Osteoblast (primary cell): ENCODE results near the gene ETFA. TPM values are rescaled to one million over a fixed set of nuclear protein-coding genes. Genes with fewer than 3 reads are reported as not detected.

Source experiments
- DNase-seq: peaks from one replicate; pipeline ENCODE4 v3.0.0; 2011; ENCODE audit warnings: low spot score, mixed read lengths; ENCODE audit not compliant: insufficient read length; ENCODE audit errors: missing footprints
- H2AFZ ChIP-seq: 2 replicates; pipeline ENCODE4 v1.6.0; 2011; ENCODE audit warnings: mild to moderate bottlenecking, low read length
- H3K27ac ChIP-seq: 2 replicates; pipeline ENCODE4 v1.5.1; 2011; ENCODE audit warnings: mild to moderate bottlenecking, low read depth, low read length, moderate library complexity
- H3K27me3 ChIP-seq: 2 replicates; pipeline ENCODE4 v1.6.0; 2012; ENCODE audit warnings: mild to moderate bottlenecking, control low read depth, inconsistent platforms, low read length, moderate library complexity; ENCODE audit not compliant: insufficient read depth
- H3K36me3 ChIP-seq: 2 replicates; pipeline ENCODE4 v1.5.1; 2011; ENCODE audit warnings: mild to moderate bottlenecking, low read length, control low read depth, moderate library complexity; ENCODE audit not compliant: insufficient read depth
- H3K4me1 ChIP-seq: 2 replicates; pipeline ENCODE4 v1.5.1; 2011; ENCODE audit warnings: mild to moderate bottlenecking, low read length, control low read depth, moderate library complexity; ENCODE audit not compliant: insufficient read depth
- H3K4me2 ChIP-seq: 2 replicates; pipeline ENCODE4 v1.6.0; 2011; ENCODE audit warnings: mild to moderate bottlenecking, low read length; ENCODE audit not compliant: insufficient read depth
- H3K4me3 ChIP-seq: fragments of 200-600 bp; sonication (generic); 3 replicates; pipeline ENCODE4 v1.5.1; 2012; ENCODE audit warnings: mild to moderate bottlenecking, low read length, inconsistent platforms; ENCODE audit not compliant: insufficient read depth
- H3K79me2 ChIP-seq: 2 replicates; pipeline ENCODE4 v1.6.0; 2012; ENCODE audit warnings: mild to moderate bottlenecking, low read length, control low read depth, inconsistent platforms; ENCODE audit not compliant: insufficient read depth
- H3K9me3 ChIP-seq: 2 replicates; pipeline ENCODE4 v1.5.1; 2011; ENCODE audit warnings: low read depth, low read length, control low read depth
- H4K20me1 ChIP-seq: 2 replicates; pipeline ENCODE4 v1.6.0; 2012; ENCODE audit warnings: mild to moderate bottlenecking, low read length, control low read depth; ENCODE audit not compliant: insufficient read depth
- total RNA-seq: library from RNA; depleted of rRNA; stranded (reverse); fragments of >200 nt; gene quantifications from 2 replicates; pipeline ENCODE4 v1.2.3, GENCODE V29; 2012
- TF ChIP-seq, protein P1 (sequence below): IDR thresholded peaks from 2 replicates; pipeline ENCODE4 v1.5.1; 2011; ENCODE audit warnings: mild to moderate bottlenecking, low read depth, low read length, moderate library complexity; ENCODE audit errors: extremely low read depth

ETFA gene
- total RNA-seq, 1 donor: 85.0 TPM

DNA sequence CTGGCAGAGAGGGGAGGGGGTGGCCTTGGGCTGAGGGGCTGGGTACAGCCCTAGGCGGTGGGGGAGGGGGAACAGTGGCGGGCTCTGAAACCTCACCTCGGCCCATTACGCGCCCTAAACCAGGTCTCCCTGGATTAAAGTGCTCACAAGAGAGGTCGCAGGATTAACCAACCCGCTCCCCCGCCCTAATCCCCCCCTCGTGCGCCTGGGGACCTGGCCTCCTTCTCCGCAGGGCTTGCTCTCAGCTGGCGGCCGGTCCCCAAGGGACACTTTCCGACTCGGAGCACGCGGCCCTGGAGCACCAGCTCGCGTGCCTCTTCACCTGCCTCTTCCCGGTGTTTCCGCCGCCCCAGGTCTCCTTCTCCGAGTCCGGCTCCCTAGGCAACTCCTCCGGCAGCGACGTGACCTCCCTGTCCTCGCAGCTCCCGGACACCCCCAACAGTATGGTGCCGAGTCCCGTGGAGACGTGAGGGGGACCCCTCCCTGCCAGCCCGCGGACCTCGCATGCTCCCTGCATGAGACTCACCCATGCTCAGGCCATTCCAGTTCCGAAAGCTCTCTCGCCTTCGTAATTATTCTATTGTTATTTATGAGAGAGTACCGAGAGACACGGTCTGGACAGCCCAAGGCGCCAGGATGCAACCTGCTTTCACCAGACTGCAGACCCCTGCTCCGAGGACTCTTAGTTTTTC, 30.2 kb upstream of the ETFA start:
- H3K4me3 ChIP-seq: no peak overlapping the region
- no peaks in the 10 kb centered on the region for H3K36me3 ChIP-seq
- H3K27ac ChIP-seq: no peak overlapping the region
- peaks cover 99% of the 10 kb centered on the region for H3K27me3 ChIP-seq
- H3K4me1 ChIP-seq: peaks cover 10% of the 10 kb centered on the region
- no peaks in the 10 kb centered on the region for H3K9me3 ChIP-seq
- no peaks in the 10 kb centered on the region for H4K20me1 ChIP-seq
- peak; percentile 87 for DNase-seq
- H3K4me2 ChIP-seq: no peak overlapping the region
- TF ChIP-seq, protein P1, sequence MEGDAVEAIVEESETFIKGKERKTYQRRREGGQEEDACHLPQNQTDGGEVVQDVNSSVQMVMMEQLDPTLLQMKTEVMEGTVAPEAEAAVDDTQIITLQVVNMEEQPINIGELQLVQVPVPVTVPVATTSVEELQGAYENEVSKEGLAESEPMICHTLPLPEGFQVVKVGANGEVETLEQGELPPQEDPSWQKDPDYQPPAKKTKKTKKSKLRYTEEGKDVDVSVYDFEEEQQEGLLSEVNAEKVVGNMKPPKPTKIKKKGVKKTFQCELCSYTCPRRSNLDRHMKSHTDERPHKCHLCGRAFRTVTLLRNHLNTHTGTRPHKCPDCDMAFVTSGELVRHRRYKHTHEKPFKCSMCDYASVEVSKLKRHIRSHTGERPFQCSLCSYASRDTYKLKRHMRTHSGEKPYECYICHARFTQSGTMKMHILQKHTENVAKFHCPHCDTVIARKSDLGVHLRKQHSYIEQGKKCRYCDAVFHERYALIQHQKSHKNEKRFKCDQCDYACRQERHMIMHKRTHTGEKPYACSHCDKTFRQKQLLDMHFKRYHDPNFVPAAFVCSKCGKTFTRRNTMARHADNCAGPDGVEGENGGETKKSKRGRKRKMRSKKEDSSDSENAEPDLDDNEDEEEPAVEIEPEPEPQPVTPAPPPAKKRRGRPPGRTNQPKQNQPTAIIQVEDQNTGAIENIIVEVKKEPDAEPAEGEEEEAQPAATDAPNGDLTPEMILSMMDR: no peak
- H3K79me2 ChIP-seq: no peaks in the 10 kb centered on the region
- no peak overlapping the region for H2AFZ ChIP-seq

DNA sequence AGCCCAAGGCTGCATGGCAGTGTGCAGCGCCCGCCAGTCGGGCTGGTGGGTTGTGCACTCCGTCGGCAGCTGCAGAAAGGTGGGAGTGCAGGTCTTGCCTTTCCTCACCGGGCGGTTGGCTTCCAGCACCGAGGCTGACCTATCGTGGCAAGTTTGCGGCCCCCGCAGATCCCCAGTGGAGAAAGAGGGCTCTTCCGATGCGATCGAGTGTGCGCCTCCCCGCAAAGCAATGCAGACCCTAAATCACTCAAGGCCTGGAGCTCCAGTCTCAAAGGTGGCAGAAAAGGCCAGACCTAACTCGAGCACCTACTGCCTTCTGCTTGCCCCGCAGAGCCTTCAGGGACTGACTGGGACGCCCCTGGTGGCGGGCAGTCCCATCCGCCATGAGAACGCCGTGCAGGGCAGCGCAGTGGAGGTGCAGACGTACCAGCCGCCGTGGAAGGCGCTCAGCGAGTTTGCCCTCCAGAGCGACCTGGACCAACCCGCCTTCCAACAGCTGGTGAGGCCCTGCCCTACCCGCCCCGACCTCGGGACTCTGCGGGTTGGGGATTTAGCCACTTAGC, 29.6 kb upstream of the ETFA start:
- peaks cover 8% of the 10 kb centered on the region for H3K4me1 ChIP-seq
- no peak overlapping the region for H3K27ac ChIP-seq
- no peaks in the 10 kb centered on the region for H3K79me2 ChIP-seq
- peak; percentile 87 for DNase-seq
- peak overlapping the region; percentile 69 for H3K4me2 ChIP-seq
- H3K9me3 ChIP-seq: no peaks in the 10 kb centered on the region
- no peaks in the 10 kb centered on the region for H3K36me3 ChIP-seq
- no peak overlapping the region for H2AFZ ChIP-seq
- no peaks in the 10 kb centered on the region for H4K20me1 ChIP-seq
- H3K4me3 ChIP-seq: no peak overlapping the region
- TF ChIP-seq, protein P1: no peak
- H3K27me3 ChIP-seq: peaks cover 99% of the 10 kb centered on the region

DNA sequence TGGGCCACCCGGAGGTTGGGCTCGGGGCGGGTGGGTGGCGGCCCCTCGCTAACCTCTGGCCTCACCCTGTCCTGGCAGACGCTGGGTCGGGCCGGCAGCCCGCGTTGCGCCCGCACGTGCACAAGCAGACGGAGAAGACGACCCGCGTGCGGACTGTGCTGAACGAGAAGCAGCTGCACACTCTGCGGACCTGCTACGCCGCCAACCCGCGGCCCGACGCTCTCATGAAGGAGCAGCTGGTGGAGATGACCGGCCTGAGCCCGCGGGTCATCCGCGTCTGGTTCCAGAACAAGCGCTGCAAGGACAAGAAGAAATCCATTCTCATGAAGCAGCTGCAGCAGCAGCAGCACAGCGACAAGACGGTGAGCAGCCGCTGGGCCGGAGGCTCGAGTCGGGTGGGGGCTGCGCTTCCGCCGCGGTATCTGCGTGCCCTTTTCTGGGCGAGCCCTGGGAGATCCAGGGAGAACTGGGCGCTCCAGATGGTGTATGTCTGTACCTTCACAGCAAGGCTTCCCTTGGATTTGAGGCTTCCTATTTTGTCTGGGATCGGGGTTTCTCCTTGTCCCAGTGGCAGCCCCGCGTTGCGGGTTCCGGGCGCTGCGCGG, 29.0 kb upstream of the ETFA start:
- Histone ChIP-seq H3K27me3 (peaks cover 99% of the 10 kb centered on the region), H2AFZ (no peak overlapping the region)
- peak; percentile 92 for DNase-seq

More for the DNA sequence above, 29.0 kb upstream of the ETFA start:
- no peaks in the 10 kb centered on the region for H4K20me1 ChIP-seq
- peak overlapping the region; percentile 47 for H3K4me3 ChIP-seq
- H3K4me2 ChIP-seq: peak overlapping the region; percentile 69
- H3K36me3 ChIP-seq: no peaks in the 10 kb centered on the region
- H3K4me1 ChIP-seq: peaks cover 8% of the 10 kb centered on the region
- H3K79me2 ChIP-seq: no peaks in the 10 kb centered on the region
- no peaks in the 10 kb centered on the region for H3K9me3 ChIP-seq
- TF ChIP-seq, protein P1: no peak
- no peak overlapping the region for H3K27ac ChIP-seq
